Spleen (tissue), 7 donors: ENCODE measurements around the gene HMGCLL1.

Experiments used
- POLR2AphosphoS5 ChIP-seq, 3 donors: sonication (generic); formaldehyde crosslinking; IDR thresholded peaks; one replicate each; pipeline ENCODE4 v1.5.1; 2017; ENCODE audit warnings: antibody characterized with exemption in 3 of 3
- TF ChIP-seq, protein P1 (sequence below), 11 experiments: fragments of 200-600 bp in 7 of 11; fragments of 450-650 bp in 4 of 11; sonication (generic) in 4 of 11; IDR thresholded peaks in 8 of 11; conservative IDR thresholded peaks in 3 of 11; 1 replicate in 7 of 11; 2 replicates in 4 of 11; pipeline versions ENCODE4 v1.4.0 to v1.8.0; 2016 to 2021; ENCODE audit warnings: antibody characterized with exemption in 11 of 11, inconsistent platforms in 4 of 11, mild to moderate bottlenecking in 1 of 11
- donor health status: DM: no; HTN: no; CAD: no; lungs with moderate emphysema.
- donor health status: DM: no; HTN: no; CAD: no.
- donor health status: DM: no; HTN: no; CAD: no.

DNA sequence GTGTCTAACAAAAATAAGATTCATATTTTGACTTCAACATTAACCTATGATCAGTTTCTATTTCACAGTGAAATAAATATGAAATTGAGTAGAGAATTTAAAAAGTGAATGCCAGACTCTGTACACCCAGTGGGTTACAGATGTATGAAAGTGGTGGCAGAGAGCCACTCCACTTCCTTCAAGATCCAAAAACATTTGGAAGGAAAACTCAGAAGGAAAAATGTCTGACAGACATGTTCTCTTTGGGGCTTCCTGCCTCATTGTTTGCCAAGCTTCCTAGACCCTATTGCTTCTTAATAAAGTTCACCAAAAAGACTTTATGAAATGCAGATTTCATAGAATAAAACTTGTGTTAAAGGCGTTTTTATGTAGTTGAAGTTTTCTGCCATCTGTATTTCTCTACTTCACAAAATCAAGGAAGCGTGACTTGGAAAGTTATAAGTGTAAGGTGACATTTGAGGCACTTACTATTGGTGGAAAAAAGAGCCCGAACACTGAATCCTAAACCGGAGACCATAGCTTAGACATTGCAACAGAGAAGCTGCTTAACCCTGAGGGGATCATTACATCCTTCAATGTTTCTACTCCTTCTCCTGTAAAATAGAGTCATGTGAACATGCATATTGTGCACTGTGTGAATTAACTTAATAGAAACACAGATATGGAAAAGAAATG, 12.8 kb downstream of the HMGCLL1 start:
- TF ChIP-seq, protein P1, sequence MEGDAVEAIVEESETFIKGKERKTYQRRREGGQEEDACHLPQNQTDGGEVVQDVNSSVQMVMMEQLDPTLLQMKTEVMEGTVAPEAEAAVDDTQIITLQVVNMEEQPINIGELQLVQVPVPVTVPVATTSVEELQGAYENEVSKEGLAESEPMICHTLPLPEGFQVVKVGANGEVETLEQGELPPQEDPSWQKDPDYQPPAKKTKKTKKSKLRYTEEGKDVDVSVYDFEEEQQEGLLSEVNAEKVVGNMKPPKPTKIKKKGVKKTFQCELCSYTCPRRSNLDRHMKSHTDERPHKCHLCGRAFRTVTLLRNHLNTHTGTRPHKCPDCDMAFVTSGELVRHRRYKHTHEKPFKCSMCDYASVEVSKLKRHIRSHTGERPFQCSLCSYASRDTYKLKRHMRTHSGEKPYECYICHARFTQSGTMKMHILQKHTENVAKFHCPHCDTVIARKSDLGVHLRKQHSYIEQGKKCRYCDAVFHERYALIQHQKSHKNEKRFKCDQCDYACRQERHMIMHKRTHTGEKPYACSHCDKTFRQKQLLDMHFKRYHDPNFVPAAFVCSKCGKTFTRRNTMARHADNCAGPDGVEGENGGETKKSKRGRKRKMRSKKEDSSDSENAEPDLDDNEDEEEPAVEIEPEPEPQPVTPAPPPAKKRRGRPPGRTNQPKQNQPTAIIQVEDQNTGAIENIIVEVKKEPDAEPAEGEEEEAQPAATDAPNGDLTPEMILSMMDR (IDR thresholded peaks at IDR 0.05 in 8 of 11, conservative IDR thresholded peaks at IDR 0.05 in 3 of 11): no peak
- no peak for TF ChIP-seq POLR2AphosphoS5 (IDR thresholded peaks at IDR 0.05)
